Measurements from ENCODE around the gene GCDH.

- TF ChIP-seq EZH2phosphoT487 (IDR thresholded peaks at IDR 0.05; ENCODE audit: low read depth) (no peak), CTCF (IDR thresholded peaks at IDR 0.05; ENCODE audit: low read depth, low read length) (no peak)
Observed at GRCh38 chr19:12907166-12907565, 16.2 kb downstream of the GCDH start.

Data from OCI-LY3 (cell line).